ENCODE data around the gene GNAZ.

GNAZ gene

DNA sequence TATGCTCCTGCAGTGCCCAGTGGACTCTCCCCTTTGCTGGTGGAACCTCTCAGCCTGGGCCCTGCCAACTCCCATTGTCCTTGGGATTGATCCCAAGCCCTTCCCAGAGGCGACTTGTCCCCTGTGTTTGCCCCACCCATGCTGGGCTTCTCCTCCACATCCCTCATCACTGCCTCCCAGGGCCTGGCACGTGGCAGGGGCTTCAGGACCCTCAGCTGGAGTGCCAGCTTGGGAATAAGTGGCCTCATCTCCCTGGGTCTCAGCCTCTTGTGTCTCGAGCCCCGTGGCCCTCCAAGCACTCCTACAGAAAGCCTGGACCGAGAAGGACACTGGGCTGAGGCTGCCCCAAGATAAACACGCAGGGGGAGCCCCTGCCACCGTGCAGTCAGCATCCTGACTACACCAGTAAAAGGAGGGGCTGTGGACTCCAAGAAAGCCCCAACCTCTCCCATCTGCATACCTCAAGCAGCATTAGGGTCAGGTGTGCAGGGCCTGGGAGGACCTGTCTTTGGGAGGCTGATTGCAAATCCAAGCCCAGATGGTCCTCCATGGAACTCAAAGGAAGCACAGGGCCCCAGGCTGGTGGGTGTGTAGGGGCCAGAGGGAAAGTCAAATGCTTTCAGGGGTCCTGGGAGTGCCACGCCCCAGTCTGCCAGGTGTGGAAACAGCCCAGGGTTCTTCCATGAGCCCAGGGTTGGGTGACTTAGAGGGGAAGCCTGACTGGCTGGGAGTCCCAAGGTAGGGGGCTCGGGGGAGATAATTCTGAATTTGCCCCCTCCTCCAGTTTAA lies 9.5 kb upstream of the GNAZ start:
- TF ChIP-seq, protein P1, sequence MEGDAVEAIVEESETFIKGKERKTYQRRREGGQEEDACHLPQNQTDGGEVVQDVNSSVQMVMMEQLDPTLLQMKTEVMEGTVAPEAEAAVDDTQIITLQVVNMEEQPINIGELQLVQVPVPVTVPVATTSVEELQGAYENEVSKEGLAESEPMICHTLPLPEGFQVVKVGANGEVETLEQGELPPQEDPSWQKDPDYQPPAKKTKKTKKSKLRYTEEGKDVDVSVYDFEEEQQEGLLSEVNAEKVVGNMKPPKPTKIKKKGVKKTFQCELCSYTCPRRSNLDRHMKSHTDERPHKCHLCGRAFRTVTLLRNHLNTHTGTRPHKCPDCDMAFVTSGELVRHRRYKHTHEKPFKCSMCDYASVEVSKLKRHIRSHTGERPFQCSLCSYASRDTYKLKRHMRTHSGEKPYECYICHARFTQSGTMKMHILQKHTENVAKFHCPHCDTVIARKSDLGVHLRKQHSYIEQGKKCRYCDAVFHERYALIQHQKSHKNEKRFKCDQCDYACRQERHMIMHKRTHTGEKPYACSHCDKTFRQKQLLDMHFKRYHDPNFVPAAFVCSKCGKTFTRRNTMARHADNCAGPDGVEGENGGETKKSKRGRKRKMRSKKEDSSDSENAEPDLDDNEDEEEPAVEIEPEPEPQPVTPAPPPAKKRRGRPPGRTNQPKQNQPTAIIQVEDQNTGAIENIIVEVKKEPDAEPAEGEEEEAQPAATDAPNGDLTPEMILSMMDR (IDR thresholded peaks at IDR 0.05), result no peak

DNA sequence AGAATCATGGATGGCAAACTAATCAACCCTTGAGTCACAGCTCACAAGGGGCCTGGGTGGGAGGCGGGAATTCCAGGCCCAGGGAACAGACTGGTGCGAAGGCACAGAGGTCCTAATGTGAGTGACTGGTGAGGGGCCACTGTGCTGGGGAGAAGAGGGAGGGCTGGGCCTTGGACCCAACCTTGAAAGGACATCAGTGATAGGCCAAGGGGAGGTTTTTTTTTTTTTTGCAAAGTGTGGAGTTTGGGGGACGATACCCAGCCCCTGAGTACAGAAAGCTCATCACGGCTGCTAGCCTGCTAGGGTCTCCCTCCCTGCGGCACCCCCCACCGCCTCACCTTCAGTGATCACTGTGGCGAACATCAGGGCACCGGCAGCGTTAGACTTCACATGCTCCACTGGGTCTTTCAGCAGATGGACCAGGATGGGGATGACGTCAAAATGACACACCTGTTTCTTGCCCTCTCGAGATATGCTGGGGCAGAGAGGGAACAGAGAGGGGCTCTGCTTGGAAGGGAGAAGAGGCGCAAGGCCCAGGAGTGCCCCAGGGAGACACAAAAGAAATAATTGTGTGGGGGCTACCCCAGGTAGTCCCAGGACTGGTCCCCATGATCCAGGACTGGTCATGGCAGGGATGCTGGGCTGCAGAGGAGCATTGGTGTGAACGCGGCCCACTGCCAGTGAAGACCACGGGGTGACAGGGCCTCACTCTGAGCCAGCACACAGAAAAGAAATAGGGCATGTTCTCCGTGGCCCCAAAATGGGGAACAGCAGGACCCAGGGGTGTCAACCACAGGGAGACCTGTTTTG lies 8.6 kb upstream of the GNAZ start:
- TF ChIP-seq, protein P1 (IDR thresholded peaks at IDR 0.05), result no peak

DNA sequence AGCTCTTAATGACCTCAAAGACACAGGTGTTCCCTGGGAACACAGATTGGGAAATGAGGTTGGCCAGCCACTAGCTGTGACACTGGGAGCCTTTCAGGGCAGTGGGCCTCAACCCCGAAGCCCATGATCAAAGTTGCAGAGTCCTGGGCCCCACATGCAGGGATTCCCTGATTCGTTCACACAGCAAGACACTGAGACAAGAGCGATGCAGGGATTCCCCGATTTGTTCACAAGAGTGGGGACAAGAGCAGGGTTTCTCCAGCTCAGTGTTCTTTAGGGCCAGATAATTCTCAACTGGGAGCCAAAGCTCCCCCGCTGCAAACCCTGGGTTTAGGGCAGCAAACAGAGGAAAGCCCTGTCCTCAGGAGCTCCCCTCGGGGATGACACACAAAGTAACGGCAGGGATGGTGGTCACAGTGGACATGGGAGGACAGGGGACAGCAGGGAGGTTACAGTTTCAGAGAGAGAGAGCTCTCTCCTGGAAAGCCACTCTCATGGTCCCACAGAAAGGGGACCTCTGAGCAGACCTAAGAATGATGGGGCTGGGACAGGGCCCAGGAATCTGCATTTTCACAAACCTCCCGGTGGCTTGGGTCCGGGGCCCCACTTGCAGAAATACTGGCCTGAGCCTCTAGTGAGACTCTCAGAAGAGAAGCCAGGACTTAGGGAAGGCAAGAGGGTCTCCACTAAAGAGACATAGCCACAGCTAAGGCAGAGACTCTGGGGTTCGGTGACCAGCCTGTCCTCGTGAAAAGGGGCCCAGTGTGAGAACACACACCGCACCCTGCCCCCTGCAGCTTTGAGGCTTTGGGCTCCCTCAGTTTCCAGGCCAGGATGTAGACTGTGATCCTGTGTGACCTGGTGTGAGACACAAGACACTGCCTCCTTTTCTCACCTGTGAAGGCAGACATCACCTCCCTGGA lies 7.4 kb upstream of the GNAZ start:
- TF ChIP-seq, protein P1 (IDR thresholded peaks at IDR 0.05), result no peak

DNA sequence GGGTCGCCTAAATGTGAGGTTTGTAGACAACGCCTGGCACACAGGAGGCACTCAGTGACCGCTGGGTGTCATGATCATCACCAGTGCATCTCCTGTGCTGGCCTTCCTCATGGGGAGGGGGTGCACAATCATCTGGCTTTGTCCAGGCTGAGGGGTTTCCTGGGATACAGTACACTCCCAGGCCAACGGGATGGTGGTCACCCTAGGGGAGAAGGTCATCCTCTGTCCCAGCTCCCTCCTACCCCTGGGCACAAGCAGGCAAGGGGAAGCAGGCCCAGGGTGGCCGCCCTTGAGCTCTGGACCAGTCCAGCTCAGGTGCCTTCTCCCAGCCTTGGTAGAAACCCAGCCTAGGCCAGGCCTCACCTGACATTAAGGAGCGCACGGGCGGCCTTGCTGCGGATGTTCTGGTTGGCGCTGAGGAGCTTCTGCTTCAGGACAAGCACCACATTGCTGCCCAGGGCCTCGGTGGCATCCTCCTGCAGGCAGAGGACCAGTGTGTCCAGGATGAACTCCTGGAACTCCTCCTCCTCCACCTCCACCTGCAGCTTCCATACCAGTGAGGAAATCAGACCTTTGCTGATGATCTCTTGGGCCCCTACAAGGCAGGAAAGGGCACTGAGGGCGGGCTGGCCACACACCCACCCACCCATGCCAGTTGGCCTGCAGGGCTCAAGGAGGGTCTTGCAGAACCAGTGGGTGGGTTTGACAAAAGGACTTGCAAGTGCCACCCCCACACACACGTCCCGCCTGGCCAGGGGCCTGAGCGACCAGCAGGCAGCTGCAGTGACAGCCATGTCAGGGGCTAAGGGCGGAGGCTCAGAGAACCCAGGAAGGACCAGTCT lies 6.6 kb upstream of the GNAZ start:
- TF ChIP-seq, protein P1 (IDR thresholded peaks at IDR 0.05), result no peak

DNA sequence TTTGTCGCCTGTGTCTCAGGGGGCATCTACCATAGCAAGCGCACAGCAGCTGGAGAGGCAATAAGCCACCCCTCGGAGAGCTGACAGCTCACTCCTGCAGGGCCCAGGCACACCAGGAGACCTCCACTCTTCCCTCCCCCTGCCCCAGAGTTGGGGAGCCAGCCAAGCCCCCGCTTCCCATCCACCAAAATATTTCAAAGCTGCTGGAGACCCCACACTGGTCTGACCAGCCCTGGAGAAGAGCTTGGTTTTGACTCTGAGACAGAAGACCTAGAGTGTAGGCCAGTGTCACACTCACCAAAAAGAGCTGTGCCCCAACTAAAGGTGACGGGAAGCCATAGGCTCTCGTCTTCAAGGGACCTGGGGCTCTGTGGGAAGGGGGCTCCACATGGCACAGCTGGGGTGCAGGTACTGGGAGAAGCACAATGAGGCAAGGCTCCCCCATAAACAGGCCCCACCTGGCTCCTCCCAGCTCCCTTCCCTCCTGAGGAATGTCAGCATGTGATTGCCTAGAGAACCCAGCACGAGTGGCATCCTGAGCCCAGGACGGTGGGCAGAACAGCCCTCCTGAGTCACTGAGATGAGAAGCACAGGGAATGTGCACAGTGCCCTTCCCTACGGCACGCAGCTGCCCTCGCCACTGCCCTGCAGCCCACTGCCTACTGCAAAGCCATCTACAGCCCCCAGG lies 5.8 kb upstream of the GNAZ start:
- TF ChIP-seq, protein P1 (IDR thresholded peaks at IDR 0.05), result no peak

DNA sequence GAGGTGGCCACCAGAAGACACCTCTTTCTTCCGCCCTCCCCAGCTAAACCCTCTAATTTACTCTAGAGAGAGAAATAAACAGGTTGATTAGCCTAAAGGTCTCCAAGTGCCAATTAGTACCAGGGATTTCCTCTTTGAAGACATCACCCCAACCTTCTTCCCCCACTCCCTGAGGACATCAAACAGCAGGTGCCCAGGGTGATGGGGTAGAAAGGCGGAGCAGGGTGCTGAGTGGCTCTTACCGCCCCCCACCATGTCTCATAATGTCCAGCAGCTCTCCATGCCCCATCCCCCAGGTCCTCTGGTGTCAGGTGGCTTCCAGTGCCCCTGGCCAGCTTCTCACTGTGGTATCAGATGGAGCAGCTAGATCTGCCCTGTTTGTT lies 5.3 kb upstream of the GNAZ start:
- TF ChIP-seq, protein P1 (IDR thresholded peaks at IDR 0.05), result no peak
